ENCODE data around the gene MUTYH.

- TF ChIP-seq CTCF (IDR thresholded peaks at IDR 0.05) (no peak), POLR2AphosphoS5 (IDR thresholded peaks at IDR 0.05) (no peak)
Measured at GRCh38 chr1:45326627-45327623, 13.3 kb downstream of the MUTYH start, which contains the start of gene HPDL.
